Stomach (tissue), 4 donors: Measurements from ENCODE around the gene COL5A1.

ENCODE experiments used
- CTCF ChIP-seq, 7 experiments: fragments of 450-650 bp in 4 of 7; fragments of 200-600 bp in 3 of 7; sonication (generic) in 3 of 7; IDR thresholded peaks; one replicate each; pipeline ENCODE4 v1.5.1; 2016 to 2019; ENCODE audit warnings: antibody characterized with exemption in 7 of 7, control low read depth in 2 of 7, mild to moderate bottlenecking in 1 of 7
- EP300 ChIP-seq: sonication (generic); formaldehyde crosslinking; IDR thresholded peaks from one replicate; pipeline ENCODE4 v1.6.1; 2017; ENCODE audit warnings: antibody characterized with exemption
- POLR2A ChIP-seq, 4 donors: fragments of 450-650 bp; IDR thresholded peaks; one replicate each; pipeline ENCODE4 v1.6.1; 2016; ENCODE audit warnings: antibody characterized with exemption in 4 of 4, control low read depth in 2 of 4, mild to moderate bottlenecking in 1 of 4, moderate library complexity in 1 of 4
- POLR2AphosphoS5 ChIP-seq, 3 donors: sonication (generic); formaldehyde crosslinking; IDR thresholded peaks; one replicate each; pipeline ENCODE4 v1.6.1; 2016; ENCODE audit warnings: antibody characterized with exemption in 3 of 3

- TF ChIP-seq CTCF (IDR thresholded peaks at IDR 0.05): no peak
- TF ChIP-seq EP300: peak; percentile 79
- TF ChIP-seq POLR2A (IDR thresholded peaks at IDR 0.05): no peak
- TF ChIP-seq POLR2AphosphoS5 (IDR thresholded peaks at IDR 0.05): peak; percentile 71 to 94 (median 89)
Measured at GRCh38 chr9:134735441-134736175, 94.0 kb downstream of the COL5A1 start.
